GM23248 (cell line): ENCODE results near the gene MDFIC. TPM values are rescaled to one million over a fixed set of nuclear protein-coding genes. Genes with fewer than 3 reads are reported as not detected.

Experiments
- DNase-seq: peaks from one replicate; pipeline ENCODE4 v3.0.0-alpha.2; 2015
- H2AFZ ChIP-seq: fragments of 200-600 bp; sonication (generic); 2 replicates; pipeline ENCODE4 v1.6.1; 2016; ENCODE audit warnings: antibody characterized with exemption
- H3F3A ChIP-seq: fragments of 200-600 bp; sonication (generic); 2 replicates; pipeline ENCODE4 v1.6.1; 2016; ENCODE audit warnings: mild to moderate bottlenecking, antibody characterized with exemption, mixed run types; ENCODE audit not compliant: insufficient read depth
- H3K27ac ChIP-seq: fragments of 200-600 bp; sonication (generic); 2 replicates; pipeline ENCODE4 v1.5.1; 2016; ENCODE audit warnings: mild to moderate bottlenecking
- H3K27me3 ChIP-seq: fragments of 200-600 bp; sonication (generic); replicated peaks from 2 replicates; pipeline ENCODE4 v1.6.1; 2016; ENCODE audit warnings: mild to moderate bottlenecking; ENCODE audit not compliant: insufficient read depth
- H3K36me3 ChIP-seq: fragments of 200-600 bp; sonication (generic); 2 replicates; pipeline ENCODE4 v1.6.1; 2016; ENCODE audit warnings: low read depth, mild to moderate bottlenecking
- H3K4me1 ChIP-seq: fragments of 200-600 bp; sonication (generic); 2 replicates; pipeline ENCODE4 v1.6.1; 2016; ENCODE audit warnings: mild to moderate bottlenecking; ENCODE audit not compliant: insufficient read depth
- H3K4me2 ChIP-seq: fragments of 200-600 bp; sonication (generic); one replicate; pipeline ENCODE4 v1.6.1; 2016; ENCODE audit warnings: mild to moderate bottlenecking; ENCODE audit not compliant: unreplicated experiment
- H3K4me3 ChIP-seq: fragments of 200-600 bp; sonication (generic); 2 replicates; pipeline ENCODE4 v1.5.1; 2016; ENCODE audit warnings: mild to moderate bottlenecking
- H3K79me2 ChIP-seq: fragments of 200-600 bp; sonication (generic); 2 replicates; pipeline ENCODE4 v1.6.1; 2016; ENCODE audit warnings: mild to moderate bottlenecking; ENCODE audit not compliant: insufficient read depth
- H3K9ac ChIP-seq: fragments of 200-600 bp; sonication (generic); 2 replicates; pipeline ENCODE4 v1.6.1; 2016; ENCODE audit warnings: mild to moderate bottlenecking
- H3K9me2 ChIP-seq: fragments of 200-600 bp; sonication (generic); 2 replicates; pipeline ENCODE4 v1.6.1; 2016; ENCODE audit warnings: mixed run types, mild to moderate bottlenecking, moderate library complexity; ENCODE audit not compliant: insufficient read depth
- H3K9me3 ChIP-seq: fragments of 200-600 bp; sonication (generic); one replicate; pipeline ENCODE4 v1.6.1; 2017; ENCODE audit warnings: low read depth
- H4K20me1 ChIP-seq: fragments of 200-600 bp; sonication (generic); 2 replicates; pipeline ENCODE4 v1.6.0; 2016; ENCODE audit not compliant: insufficient read depth
- EZH2 ChIP-seq: fragments of 200-600 bp; sonication (generic); IDR thresholded peaks from 2 replicates; pipeline ENCODE4 v1.6.1; 2018; ENCODE audit warnings: antibody characterized with exemption, mild to moderate bottlenecking; ENCODE audit not compliant: insufficient read depth, poor library complexity, severe bottlenecking
- EZH2phosphoT487 ChIP-seq: fragments of 200-600 bp; sonication (generic); IDR thresholded peaks from 2 replicates; pipeline ENCODE4 v1.6.1; 2018; ENCODE audit warnings: antibody characterized with exemption, moderate library complexity, mild to moderate bottlenecking, low read depth; ENCODE audit not compliant: insufficient read depth
- WGBS, 2 experiments: methylation state at CpG; one replicate each; pipeline ENCODE4 v1.1.6; 2015 to 2017; ENCODE audit warnings: low lambda C conversion rate in 2 of 2, low coverage in 1 of 2; ENCODE audit errors: missing lambda C conversion rate in 2 of 2; 5-methylcytosine and 5-hydroxymethylcytosine counted together
- in situ Hi-C: fragments of 300-500 bp; cut with MboI; formaldehyde crosslinking; loops from 2 replicates; pipeline ENCODE4 v1.15.0; 2020
- polyA plus RNA-seq: library from polyadenylated mRNA; unstranded; fragments of >200 nt; fragmentation: Nextera tagmentation; extraction: Ambion mirVana; gene quantifications from 2 replicates; pipeline ENCODE4 v1.2.1, GENCODE V29; 2016
- total RNA-seq: library from RNA; depleted of rRNA; stranded (reverse); fragments of >200 nt; shearing (Covaris generic); gene quantifications from 2 replicates; pipeline ENCODE4 v1.2.3, GENCODE V29; 2014

The MDFIC gene
- total and polyA plus RNA-seq, 2 experiments from 2014 or later = 23.0 to 50.3 TPM

GRCh38 chr7:114916261-114916892 lies 5.5 kb upstream of the MDFIC start:
- 87 to 93% methylated on average over 6 of the region's 6 CpGs for WGBS, 2 experiments
- no peak for TF ChIP-seq EZH2
- TF ChIP-seq EZH2phosphoT487 = no peak

DNA sequence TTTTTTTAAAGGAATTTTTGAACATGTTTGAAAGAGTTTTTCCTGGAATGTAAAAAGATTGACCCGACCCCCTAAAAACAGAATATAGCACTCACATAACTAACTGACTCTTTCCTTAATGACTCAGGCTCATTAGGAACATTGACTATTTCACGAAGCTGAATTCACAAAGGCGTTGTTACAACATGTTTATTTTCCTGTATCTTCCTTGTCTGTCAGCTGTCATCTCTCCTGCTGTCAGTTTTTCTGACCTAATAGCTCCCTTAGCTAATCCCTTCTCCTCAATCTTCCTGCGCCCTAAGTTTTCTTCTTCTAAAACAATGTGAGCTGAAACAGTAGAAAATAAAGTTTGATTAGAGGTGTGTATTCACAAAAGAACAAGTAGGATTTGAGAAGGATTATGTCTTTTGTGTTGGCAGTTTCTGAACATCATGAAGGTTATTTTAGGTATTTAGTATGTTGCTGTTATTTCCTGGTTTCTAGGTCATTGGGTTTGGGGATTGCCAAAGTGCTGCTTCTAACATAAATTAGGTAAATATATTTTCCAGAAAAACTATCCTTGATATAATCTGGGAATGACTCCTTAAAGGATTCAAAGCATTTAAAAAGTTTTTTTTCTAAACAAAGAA lies 4.6 kb upstream of the MDFIC start:
- Histone ChIP-seq H3K4me2 (no peak overlapping the region), H2AFZ (no peak overlapping the region), H4K20me1 (no peaks in the 10 kb centered on the region), H3K27ac (no peak overlapping the region), H3K9me3 (no peaks in the 10 kb centered on the region), H3K4me1 (no peaks in the 10 kb centered on the region), H3K9ac (no peak overlapping the region), H3K4me3 (no peak overlapping the region), H3K79me2 (no peaks in the 10 kb centered on the region), H3K27me3 (no peaks in the 10 kb centered on the region), H3K36me3 (no peaks in the 10 kb centered on the region), H3K9me2 (no peaks in the 10 kb centered on the region), H3F3A (peaks cover 10% of the 10 kb centered on the region; the same call in 1 of the 2 replicates)
- no peak for DNase-seq
- TF ChIP-seq EZH2phosphoT487 = no peak
- no peak for TF ChIP-seq EZH2
- in situ Hi-C loops = no loop called here
- 75 to 85% methylated on average over 4 of the region's 4 CpGs for WGBS, 2 experiments

More at GRCh38 chr7:114916261-114916892, 5.5 kb upstream of the MDFIC start:
- Histone ChIP-seq H3K79me2 (no peaks in the 10 kb centered on the region), H3K4me3 (no peak overlapping the region), H3K9me3 (no peaks in the 10 kb centered on the region), H3K36me3 (no peaks in the 10 kb centered on the region), H3K9me2 (no peaks in the 10 kb centered on the region), H2AFZ (no peak overlapping the region), H3K27ac (no peak overlapping the region), H3K4me2 (no peak overlapping the region), H3K9ac (no peak overlapping the region), H3K4me1 (no peaks in the 10 kb centered on the region), H4K20me1 (no peaks in the 10 kb centered on the region), H3F3A (peaks cover 5% of the 10 kb centered on the region; the same call in 1 of the 2 replicates), H3K27me3 (no peaks in the 10 kb centered on the region)
- DNase-seq = no peak
- in situ Hi-C loops = no loop called here

GRCh38 chr7:114919587-114919986 lies 2.3 kb upstream of the MDFIC start:
- Histone ChIP-seq H3K9me3 (no peaks in the 10 kb centered on the region), H3K9me2 (no peaks in the 10 kb centered on the region), H3K36me3 (no peaks in the 10 kb centered on the region), H3K27me3 (no peaks in the 10 kb centered on the region), H3F3A (peaks cover 26% of the 10 kb centered on the region), H3K79me2 (peaks cover 13% of the 10 kb centered on the region), H3K4me1 (peaks cover 11% of the 10 kb centered on the region), H3K9ac (no peak overlapping the region), H3K27ac (no peak overlapping the region), H3K4me2 (no peak overlapping the region), H4K20me1 (no peaks in the 10 kb centered on the region), H2AFZ (no peak overlapping the region), H3K4me3 (no peak overlapping the region)
- in situ Hi-C loops = no loop called here
- TF ChIP-seq EZH2phosphoT487 = no peak
- no peak for TF ChIP-seq EZH2
- 92 to 93% methylated on average over 3 of the region's 3 CpGs for WGBS, 2 experiments
- DNase-seq = no peak

GRCh38 chr7:114921631-114922025 lies 266 bp upstream of the MDFIC start:
- Histone ChIP-seq H3K9me3 (no peaks in the 10 kb centered on the region), H3K27me3 (no peaks in the 10 kb centered on the region), H4K20me1 (no peaks in the 10 kb centered on the region), H3K27ac (peak overlapping the region; percentile 90), H3K9ac (peak overlapping the region; percentile 98), H3K4me3 (peak overlapping the region; percentile 74), H2AFZ (peak overlapping the region; percentile 92), H3K9me2 (no peaks in the 10 kb centered on the region), H3K4me2 (peak overlapping the region; percentile 94), H3K79me2 (peaks cover 33% of the 10 kb centered on the region), H3F3A (peaks cover 26% of the 10 kb centered on the region), H3K4me1 (peaks cover 26% of the 10 kb centered on the region), H3K36me3 (no peaks in the 10 kb centered on the region)
- TF ChIP-seq EZH2 (no peak), EZH2phosphoT487 (no peak)
- in situ Hi-C loops = no loop called here
- DNase-seq = no peak
- 42 to 44% methylated on average over 15 of the region's 15 CpGs for WGBS, 2 experiments
